HL-60 (cell line): ENCODE results near the gene ALDOB.

Source experiments
- DNase-seq, 2 experiments: peaks; one replicate each; pipeline ENCODE4 v3.0.0-alpha.2; 2010 to 2020; ENCODE audit warnings: low read depth in 1 of 2, low spot score in 1 of 2
- H3K27ac ChIP-seq: fragments of 250-450 bp; sonication (Bioruptor Pico); replicated peaks from 2 replicates; pipeline ENCODE4 v1.5.1; 2020; ENCODE audit warnings: mild to moderate bottlenecking, moderate library complexity
- H3K27me3 ChIP-seq: fragments of 250-450 bp; sonication (Bioruptor Pico); 2 replicates; pipeline ENCODE4 v1.5.1; 2021; ENCODE audit warnings: mild to moderate bottlenecking, moderate library complexity; ENCODE audit not compliant: insufficient read depth, poor library complexity, severe bottlenecking
- H3K4me3 ChIP-seq: replicated peaks from 2 replicates; pipeline ENCODE4 v1.5.1; 2011; ENCODE audit warnings: mild to moderate bottlenecking, control low read depth, low read length; ENCODE audit not compliant: insufficient read depth
- GABPA ChIP-seq: IDR thresholded peaks from 2 replicates; pipeline ENCODE4 v1.6.1; 2012; ENCODE audit warnings: low read depth
- POLR2AphosphoS5 ChIP-seq: IDR thresholded peaks from 2 replicates; pipeline ENCODE4 v1.6.1; 2012; ENCODE audit warnings: low read depth
- SPI1 ChIP-seq: IDR thresholded peaks from 2 replicates; pipeline ENCODE4 v1.6.1; 2012; ENCODE audit warnings: low read depth, mild to moderate bottlenecking, borderline replicate concordance
- TF ChIP-seq, protein P1 (sequence below): IDR thresholded peaks from one replicate; pipeline ENCODE4 v1.5.1; 2011; ENCODE audit warnings: low read length, control low read depth, inconsistent platforms; ENCODE audit not compliant: insufficient read depth
- TF ChIP-seq, protein P2 (sequence below): IDR thresholded peaks from 2 replicates; pipeline ENCODE4 v1.6.1; 2012; ENCODE audit warnings: low read depth; ENCODE audit not compliant: insufficient replicate concordance

The ALDOB gene

GRCh38 chr9:101427957-101428655 lies 7.5 kb downstream of the ALDOB start:
- Histone ChIP-seq H3K27me3 (no peaks in the 10 kb centered on the region), H3K4me3 (no peak overlapping the region), H3K27ac (no peak overlapping the region)
- TF ChIP-seq, protein P1, sequence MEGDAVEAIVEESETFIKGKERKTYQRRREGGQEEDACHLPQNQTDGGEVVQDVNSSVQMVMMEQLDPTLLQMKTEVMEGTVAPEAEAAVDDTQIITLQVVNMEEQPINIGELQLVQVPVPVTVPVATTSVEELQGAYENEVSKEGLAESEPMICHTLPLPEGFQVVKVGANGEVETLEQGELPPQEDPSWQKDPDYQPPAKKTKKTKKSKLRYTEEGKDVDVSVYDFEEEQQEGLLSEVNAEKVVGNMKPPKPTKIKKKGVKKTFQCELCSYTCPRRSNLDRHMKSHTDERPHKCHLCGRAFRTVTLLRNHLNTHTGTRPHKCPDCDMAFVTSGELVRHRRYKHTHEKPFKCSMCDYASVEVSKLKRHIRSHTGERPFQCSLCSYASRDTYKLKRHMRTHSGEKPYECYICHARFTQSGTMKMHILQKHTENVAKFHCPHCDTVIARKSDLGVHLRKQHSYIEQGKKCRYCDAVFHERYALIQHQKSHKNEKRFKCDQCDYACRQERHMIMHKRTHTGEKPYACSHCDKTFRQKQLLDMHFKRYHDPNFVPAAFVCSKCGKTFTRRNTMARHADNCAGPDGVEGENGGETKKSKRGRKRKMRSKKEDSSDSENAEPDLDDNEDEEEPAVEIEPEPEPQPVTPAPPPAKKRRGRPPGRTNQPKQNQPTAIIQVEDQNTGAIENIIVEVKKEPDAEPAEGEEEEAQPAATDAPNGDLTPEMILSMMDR, result no peak
- no peak for TF ChIP-seq POLR2AphosphoS5
- TF ChIP-seq SPI1, result no peak
- TF ChIP-seq, protein P2, sequence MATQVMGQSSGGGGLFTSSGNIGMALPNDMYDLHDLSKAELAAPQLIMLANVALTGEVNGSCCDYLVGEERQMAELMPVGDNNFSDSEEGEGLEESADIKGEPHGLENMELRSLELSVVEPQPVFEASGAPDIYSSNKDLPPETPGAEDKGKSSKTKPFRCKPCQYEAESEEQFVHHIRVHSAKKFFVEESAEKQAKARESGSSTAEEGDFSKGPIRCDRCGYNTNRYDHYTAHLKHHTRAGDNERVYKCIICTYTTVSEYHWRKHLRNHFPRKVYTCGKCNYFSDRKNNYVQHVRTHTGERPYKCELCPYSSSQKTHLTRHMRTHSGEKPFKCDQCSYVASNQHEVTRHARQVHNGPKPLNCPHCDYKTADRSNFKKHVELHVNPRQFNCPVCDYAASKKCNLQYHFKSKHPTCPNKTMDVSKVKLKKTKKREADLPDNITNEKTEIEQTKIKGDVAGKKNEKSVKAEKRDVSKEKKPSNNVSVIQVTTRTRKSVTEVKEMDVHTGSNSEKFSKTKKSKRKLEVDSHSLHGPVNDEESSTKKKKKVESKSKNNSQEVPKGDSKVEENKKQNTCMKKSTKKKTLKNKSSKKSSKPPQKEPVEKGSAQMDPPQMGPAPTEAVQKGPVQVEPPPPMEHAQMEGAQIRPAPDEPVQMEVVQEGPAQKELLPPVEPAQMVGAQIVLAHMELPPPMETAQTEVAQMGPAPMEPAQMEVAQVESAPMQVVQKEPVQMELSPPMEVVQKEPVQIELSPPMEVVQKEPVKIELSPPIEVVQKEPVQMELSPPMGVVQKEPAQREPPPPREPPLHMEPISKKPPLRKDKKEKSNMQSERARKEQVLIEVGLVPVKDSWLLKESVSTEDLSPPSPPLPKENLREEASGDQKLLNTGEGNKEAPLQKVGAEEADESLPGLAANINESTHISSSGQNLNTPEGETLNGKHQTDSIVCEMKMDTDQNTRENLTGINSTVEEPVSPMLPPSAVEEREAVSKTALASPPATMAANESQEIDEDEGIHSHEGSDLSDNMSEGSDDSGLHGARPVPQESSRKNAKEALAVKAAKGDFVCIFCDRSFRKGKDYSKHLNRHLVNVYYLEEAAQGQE, result no peak
- TF ChIP-seq GABPA, result no peak
- DNase-seq, result no peak

- TF ChIP-seq GABPA (no peak), POLR2AphosphoS5 (no peak), SPI1 (no peak)
- TF ChIP-seq, protein P2, result no peak
- TF ChIP-seq, protein P1, result no peak
- DNase-seq, result no peak
- H3K4me3 ChIP-seq, result no peak overlapping the region
- H3K27ac ChIP-seq, result no peak overlapping the region
- H3K27me3 ChIP-seq, result no peaks in the 10 kb centered on the region
Measured at GRCh38 chr9:101427358-101427757, 8.2 kb downstream of the ALDOB start.

DNA sequence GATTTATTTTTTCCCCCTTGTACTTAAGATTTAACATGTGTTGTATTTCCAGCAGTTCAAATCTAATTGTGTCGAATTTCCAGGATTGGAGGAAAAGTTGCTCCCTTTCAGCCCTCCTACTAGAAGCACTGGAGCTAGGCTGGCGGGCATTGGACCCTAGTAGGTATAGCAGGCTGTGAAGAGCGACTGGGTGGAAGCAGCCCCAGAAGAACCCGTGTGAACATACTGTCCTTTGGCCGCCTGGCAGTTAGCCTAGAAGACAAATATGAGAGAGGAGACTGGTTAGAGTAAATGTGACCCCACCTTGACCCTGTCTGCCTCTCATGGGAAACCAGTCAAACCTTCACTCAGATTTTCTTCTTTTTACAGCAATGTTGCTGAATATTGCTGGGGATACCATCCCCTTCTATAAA lies 13.9 kb downstream of the ALDOB start:
- Histone ChIP-seq H3K4me3 (no peak overlapping the region), H3K27ac (no peak overlapping the region), H3K27me3 (no peaks in the 10 kb centered on the region)
- DNase-seq, result no peak
- TF ChIP-seq POLR2AphosphoS5 (no peak), GABPA (no peak), SPI1 (no peak)
- TF ChIP-seq, protein P2, result no peak
- TF ChIP-seq, protein P1, result no peak
